ENCODE measurements around the gene PBX1. TPM values are rescaled to one million over a fixed set of nuclear protein-coding genes. Genes with fewer than 3 reads are reported as not detected.

The PBX1 gene
- total RNA-seq, 2 donors from 2014 or later: 33.3 to 37.4 TPM

DNA sequence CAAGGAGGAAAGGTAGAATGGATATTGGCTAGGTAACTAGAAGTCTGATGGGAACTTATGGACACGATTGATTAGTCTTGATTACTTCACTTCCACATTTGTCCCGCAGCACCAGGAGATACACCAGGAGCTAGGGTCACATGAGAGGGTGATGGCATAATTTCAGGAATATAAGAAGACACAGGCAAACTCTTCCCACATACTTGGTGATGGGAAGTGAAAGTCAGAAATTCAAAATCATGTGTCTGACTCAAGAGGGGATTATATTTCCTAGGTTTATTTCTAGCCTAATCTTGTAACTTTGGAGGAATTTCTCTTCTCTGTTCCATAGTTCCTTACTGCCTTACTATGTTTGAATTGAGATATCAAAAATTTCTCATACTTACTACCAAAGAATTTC lies 185.0 kb downstream of the PBX1 start:
- Histone ChIP-seq H3K4me3 (no peak overlapping the region), H3K4me1 (peaks cover 0 to 18% of the 10 kb centered on the region in 2 donors), H3K27ac (no peak overlapping the region)

DNA sequence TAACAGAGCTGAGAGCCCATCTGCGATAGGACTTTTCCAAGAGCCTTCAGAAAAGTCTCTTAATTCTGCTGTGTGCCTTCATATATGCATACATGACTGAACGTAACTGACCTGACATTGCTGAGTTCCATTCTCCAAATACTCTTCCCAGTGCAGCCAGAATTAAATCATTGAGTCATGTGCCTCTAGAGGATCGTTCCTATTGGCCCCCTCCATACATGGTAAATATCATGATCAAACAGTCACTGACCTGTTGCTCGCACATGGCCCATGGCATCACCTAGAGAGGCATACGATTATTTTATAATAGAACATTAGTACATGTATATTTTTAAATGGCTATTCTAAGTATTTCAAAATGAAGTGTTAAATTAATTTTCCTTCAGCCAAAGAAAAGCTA lies 186.8 kb downstream of the PBX1 start:
- H3K36me3 ChIP-seq: no peaks in the 10 kb centered on the region
- H3K9me3 ChIP-seq: no peaks in the 10 kb centered on the region
- TF ChIP-seq, protein P1, sequence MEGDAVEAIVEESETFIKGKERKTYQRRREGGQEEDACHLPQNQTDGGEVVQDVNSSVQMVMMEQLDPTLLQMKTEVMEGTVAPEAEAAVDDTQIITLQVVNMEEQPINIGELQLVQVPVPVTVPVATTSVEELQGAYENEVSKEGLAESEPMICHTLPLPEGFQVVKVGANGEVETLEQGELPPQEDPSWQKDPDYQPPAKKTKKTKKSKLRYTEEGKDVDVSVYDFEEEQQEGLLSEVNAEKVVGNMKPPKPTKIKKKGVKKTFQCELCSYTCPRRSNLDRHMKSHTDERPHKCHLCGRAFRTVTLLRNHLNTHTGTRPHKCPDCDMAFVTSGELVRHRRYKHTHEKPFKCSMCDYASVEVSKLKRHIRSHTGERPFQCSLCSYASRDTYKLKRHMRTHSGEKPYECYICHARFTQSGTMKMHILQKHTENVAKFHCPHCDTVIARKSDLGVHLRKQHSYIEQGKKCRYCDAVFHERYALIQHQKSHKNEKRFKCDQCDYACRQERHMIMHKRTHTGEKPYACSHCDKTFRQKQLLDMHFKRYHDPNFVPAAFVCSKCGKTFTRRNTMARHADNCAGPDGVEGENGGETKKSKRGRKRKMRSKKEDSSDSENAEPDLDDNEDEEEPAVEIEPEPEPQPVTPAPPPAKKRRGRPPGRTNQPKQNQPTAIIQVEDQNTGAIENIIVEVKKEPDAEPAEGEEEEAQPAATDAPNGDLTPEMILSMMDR (IDR thresholded peaks at IDR 0.05): no peak
- H3K4me1 ChIP-seq: peaks cover 0 to 33% of the 10 kb centered on the region in 2 donors
- no peak overlapping the region for H3K4me3 ChIP-seq
- no peak for DNase-seq (ENCODE audit: low spot score)
- H3K27me3 ChIP-seq: no peaks in the 10 kb centered on the region
- peak overlapping the region in 1 of 2 donors; percentile 88 for H3K27ac ChIP-seq

More for the DNA sequence above, 185.0 kb downstream of the PBX1 start:
- Histone ChIP-seq H3K36me3 (no peaks in the 10 kb centered on the region), H3K27me3 (no peaks in the 10 kb centered on the region), H3K9me3 (no peaks in the 10 kb centered on the region)
- TF ChIP-seq, protein P1 (IDR thresholded peaks at IDR 0.05): no peak
- no peak for DNase-seq (ENCODE audit: low spot score)

DNA sequence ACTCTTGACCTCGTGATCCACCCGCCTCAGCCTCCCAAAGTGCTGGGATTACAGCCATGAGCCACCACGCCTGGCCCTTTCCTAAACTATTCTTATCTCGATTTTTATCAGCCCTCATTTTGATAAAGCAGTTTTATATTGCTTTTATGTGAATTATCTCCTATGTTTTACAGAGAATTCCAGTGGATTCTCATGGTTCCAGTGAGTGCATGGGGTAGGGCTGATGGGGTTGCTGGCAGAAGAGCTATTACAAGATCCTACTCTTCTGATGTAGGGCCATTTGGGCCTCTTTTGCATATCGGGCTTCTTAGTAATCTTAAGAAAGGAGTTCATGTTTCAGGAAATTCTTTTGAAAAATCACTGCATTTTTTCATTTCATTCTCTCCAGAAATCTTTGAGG lies 187.6 kb downstream of the PBX1 start:
- Histone ChIP-seq H3K36me3 (no peaks in the 10 kb centered on the region), H3K27me3 (no peaks in the 10 kb centered on the region), H3K4me1 (peaks cover 0 to 38% of the 10 kb centered on the region in 2 donors), H3K27ac (peak overlapping the region in 1 of 2 donors; percentile 88), H3K4me3 (no peak overlapping the region), H3K9me3 (no peaks in the 10 kb centered on the region)
- TF ChIP-seq, protein P1 (IDR thresholded peaks at IDR 0.05): no peak
- DNase-seq (ENCODE audit: low spot score): no peak

DNA sequence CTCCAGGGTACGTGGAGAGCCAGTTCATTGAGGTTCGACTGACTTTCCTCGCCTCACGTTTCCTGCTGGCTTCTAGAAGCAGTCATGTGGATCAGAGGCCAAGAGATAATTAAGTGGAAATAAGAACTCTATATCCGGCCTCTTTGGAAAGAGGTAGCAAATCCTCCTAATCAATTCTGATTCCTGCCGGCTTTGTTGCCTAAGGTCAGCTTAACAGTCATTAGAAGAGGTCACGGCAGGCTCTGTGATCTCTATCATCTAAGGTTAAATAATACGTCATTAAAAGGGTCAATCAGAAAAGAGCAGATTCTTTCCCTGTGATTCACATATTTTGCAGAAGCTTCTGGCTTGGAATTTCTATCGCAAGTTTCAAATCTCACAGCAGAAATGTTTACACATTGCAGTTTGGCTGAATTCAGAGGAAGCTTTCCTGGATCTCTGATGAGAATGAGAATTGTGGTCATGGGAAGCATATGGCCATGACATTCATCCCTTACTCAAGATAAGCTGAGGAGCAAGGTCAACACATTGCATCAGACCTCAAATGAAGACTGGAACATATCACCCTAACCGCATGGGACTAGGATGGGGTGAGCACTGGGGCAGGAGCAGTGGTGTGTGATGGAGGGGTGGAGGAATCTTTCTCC lies 189.4 kb downstream of the PBX1 start:
- no peaks in the 10 kb centered on the region for H3K9me3 ChIP-seq
- H3K36me3 ChIP-seq: no peaks in the 10 kb centered on the region
- TF ChIP-seq, protein P1 (IDR thresholded peaks at IDR 0.05): no peak
- no peak for DNase-seq (ENCODE audit: low spot score)
- peak overlapping the region; percentile 66 to 88 for H3K27ac ChIP-seq
- peaks cover 0 to 51% of the 10 kb centered on the region in 2 donors for H3K4me1 ChIP-seq
- H3K27me3 ChIP-seq: no peaks in the 10 kb centered on the region
- no peak overlapping the region for H3K4me3 ChIP-seq

DNA sequence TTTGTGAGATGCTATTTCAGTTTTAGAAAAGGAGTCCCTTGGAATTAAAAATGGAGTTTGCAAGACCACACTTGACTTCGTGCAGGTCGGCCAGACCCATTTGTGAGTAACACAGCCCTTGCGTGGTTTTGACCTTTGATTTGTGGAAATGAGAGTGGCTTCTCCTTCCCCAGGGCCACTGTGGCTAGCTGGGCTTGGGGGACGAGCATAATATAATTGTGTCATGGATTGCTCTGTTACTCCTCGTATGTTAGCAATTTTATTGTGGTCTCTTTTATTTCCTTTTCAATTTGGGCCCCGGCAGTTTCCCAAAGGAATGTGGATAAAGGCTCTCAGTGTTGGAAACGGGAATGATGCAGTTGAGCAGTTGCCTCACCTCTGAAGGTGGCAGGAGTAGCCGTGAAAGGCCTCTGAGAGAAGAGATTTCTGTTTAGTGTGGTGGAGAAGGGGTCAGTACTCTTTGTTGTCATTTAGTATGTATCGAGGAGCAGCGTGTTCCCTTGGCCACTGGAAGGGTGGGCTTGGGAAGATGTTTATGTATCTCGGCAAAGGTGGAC lies 194.6 kb downstream of the PBX1 start:
- TF ChIP-seq, protein P1 (IDR thresholded peaks at IDR 0.05): no peak
- H3K4me1 ChIP-seq: peaks cover 0 to 62% of the 10 kb centered on the region in 2 donors

More for the DNA sequence above, 194.6 kb downstream of the PBX1 start:
- H3K27me3 ChIP-seq: no peaks in the 10 kb centered on the region
- DNase-seq (ENCODE audit: low spot score): no peak
- no peaks in the 10 kb centered on the region for H3K36me3 ChIP-seq
- H3K27ac ChIP-seq: peak overlapping the region; percentile 85 to 88
- H3K9me3 ChIP-seq: no peaks in the 10 kb centered on the region
- H3K4me3 ChIP-seq: peak overlapping the region in 1 of 2 donors; percentile 29
